NCI-H1048 (cell line): ENCODE data around the gene GPR17.

Source experiments
- DNase-seq: peaks from one replicate; lab custom pipeline; 2025; lab: John Stamatoyannopoulos, UW

Gene GPR17

DNA sequence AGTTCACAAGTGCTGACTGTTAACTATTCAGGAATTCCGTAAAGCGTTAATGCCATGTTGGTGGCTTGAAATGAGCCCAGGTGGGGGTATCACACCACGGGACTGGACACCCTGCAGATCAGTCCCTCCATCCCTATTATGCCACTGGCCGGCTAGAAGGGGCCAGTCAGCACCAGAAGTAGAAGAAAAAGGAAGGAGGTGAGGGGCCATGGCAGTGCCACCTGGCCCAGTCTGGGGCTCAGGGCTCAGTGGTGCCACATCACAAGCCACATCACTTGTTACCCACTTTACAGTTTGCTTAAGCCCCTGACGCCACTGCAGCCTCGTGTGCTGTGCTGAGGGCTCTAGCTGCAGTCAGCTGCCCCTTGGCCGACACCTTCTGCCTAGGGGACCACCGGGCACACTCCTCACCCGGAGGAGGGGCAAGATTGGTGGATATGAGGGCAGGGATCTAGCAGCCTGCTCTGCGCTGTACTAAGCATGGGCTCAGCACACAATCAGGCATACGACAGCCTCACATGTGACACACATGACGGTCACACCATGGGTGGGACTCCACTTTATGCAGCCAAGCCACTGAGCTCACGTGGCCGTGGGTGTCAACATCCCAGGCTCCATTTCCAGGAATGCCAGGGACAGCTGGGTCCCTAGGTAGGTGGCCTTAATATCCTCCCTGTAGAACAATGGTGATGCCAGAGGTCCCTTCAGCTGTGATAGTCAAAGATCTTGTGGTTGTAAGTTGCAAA, 25.8 kb downstream of the GPR17 start:
- no peak for DNase-seq

DNA sequence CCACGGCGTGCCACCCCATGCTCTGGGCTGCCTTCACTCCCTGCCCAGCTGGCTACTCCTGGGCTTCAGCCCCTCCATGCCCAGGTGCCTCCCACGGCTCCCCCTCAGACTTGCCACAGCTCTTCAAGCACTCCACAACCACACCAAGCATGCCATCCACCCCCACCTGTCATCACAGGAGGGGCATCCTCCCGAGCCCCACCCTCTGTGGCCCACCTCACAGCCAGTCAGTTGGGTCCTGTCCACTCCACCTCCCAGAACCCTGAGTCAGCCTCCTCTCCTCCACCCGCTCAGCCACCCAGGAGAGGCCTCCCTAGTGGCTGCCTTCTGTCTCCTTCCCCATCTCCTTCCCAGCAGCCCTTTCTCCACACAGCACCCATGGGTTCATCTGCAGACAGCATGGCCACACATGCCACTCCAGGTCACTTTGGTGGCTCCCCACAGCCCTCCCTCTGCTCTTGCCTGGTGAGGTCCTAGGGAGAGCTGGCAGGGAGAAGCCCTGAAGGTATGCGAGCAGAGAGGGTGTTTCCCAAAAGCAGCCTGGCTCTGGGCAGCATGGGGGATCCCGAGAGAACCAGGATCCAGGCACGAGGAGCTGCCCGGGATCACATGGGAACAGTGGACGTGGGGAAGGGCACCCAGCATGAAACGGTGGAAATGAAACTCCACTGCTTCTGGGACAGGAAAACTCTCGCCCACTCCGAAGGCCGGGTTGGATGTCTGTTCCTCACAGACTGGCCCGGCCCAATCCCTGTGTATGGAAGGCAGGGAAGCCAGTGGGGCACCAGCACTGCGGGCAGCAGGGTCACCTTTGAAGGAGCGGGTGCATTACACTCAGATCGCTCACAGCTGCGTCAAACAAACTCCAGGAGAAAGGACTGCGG, 26.6 kb downstream of the GPR17 start:
- no peak for DNase-seq

DNA sequence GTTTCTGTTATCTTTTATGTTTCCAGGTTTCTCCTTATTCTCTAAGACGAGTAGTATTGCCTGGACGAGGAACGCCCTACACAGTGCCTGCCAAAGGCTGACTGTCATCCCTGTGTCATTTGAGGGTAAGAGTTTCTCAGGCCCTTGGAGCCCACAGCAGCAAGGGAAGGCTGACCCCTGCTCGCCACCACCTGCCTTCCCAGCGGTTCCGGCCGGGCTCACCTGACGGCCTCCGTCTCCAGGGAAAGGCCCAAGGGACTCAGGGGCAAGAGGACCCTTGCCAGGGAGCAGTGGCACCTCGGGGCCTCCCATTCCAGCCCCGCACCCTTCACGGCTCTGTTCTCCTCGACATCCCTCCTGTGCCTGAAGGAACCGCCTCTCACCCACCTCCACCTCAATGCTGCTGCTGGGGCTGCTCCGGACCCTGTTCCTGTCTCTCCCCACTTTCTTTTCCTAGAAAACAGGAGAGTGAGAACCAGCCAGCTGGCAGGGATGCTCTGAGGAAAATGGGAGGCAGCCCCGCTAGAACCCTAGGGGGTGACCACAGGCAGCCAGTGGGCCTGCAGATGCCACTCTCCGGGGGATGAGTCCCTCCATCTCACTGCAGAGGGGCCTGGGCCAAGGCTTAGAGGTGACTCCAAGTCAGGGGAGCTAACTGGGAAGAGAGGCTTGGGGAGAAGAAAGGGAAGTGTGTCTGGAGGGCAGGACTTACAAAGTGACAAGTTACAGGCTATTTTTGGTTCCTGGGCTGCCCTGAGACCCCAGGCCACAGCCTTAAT, 27.5 kb downstream of the GPR17 start:
- no peak for DNase-seq

DNA sequence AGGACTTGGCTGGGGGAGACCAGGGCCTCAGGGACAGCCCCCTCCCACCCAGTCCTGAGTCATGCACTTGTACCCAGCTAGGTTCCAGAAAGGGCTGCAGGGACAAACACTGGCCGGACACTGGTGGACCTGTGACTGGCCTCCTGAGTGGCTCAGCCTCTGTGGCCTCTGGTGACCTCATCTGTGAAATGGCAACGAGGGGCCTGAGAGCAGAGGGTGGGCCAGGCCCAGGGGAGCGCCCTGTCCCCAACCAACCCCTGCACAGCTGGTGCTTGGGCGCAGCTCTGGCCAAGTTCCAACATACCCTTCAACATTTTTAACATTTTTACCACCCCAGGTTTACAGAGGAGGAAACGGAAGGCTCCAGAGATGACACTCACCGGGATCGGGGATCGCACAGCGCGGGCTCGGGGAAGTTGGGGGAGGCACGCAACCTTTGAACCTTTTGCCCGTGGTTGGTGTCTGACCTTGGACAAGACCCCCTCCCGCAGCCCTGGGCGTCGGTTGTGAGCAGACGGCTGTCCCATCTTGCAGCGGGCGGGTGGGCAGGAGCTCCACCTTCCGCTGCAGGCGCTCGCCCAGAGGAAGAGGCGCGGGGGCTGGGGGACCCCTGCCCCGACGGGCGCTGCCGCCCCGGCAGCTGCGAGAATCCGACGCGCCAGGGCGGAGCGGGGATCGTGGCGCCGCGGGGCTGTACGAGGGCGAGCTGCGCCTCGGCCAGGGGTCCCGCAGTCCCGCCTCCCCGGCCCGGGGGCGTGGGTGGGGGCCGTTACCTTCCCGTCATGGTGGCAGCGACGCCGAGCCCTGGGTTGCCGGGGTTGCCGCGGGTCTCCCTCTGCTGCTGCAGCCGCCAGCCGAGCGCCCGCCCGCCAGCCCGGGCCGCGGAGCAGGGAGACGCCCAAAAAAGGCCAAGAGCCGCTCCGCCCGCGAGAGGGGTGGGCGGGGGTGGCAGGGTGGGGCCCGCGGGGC, 28.6 kb downstream of the GPR17 start:
- no peak for DNase-seq

DNA sequence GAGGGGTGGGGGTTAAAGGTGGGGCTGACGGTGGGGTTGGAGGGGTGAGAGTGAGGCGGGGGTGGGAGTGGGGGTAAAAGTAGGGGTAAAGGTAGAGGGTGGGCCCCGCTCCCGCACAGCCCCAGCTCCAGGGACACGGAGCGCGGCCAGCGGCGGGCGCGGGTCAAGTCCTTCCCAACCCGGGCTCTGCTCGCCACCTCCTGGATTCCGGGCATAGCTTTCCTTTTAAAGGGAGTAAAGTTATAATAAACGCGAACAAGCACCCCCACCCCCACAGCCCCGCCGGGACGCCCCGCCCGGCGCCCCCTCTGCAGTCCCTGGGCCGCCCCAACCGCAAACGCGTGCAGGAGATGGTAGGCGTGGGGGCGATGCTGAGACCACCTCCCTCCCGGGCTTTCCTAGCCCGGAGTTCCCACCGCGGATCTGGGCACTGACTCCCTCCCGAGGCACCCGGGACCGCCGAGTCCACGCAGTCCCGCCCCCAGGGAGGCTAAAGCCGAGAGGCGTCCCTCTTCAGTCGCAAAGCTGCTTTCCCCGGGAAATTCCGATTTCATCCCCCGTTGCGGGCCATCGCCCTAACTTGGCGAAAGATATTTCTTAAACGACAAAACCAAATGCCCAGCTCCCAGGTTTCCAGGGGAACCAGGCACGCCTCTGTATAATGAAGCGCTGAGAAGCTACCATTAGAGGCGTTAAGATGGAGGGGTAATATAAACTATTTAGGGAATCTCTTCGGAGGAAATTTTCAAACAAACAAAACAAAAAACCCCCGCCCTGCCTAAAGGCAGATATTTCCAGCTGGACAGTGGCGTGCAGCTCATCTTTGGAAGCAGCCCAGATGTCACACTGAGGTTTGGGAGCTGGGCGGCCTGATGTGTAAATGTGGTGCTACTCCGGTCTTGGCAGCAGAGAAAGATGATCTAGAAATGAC, 29.6 kb downstream of the GPR17 start, which contains the start of gene LIMS2:
Gene LIMS2, minus strand, starts transcription at position 200 of the 931 bp plus-strand sequence. CDS start 506 bp downstream, outside the sequence.
- DNase-seq, result no peak

DNA sequence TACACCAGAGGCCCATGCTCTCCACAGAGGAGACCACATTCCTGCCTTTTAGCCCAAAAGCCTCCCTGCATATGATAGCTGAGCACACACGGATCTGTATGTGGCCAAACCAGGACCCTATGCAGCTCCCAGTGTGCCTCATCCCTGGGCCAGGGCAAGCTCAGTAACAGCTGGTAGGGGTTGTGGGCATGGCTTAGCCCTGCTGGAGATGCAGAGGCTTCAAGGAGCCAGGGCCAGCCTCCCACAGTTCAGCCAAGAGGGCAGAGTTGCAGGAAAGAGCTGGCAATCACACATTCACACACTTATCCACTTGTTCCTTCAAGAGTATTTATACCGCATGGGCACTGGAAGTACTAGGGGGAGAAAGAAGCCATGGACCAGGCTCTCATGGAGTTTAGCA, 31.0 kb downstream of the GPR17 start:
- DNase-seq, result no peak

DNA sequence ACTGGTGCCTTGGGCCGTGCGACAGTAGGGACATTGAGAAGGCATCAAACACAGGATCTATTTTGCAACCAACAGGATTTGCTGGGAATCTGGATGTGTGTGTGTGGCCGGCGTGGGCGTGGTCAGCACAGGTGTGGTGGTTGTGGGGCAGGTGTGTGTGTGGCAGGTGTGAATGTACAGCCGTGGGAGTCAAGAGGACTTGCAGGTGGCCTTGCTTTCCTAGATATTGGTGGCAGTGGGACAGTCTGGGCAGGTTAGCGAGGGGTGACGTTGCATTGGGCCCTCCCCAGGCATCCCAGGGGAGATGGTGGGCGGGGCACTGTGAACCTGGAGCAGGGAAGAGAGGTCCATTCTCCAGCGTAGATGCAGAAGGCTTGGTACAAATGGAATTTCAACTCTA, 32.6 kb downstream of the GPR17 start:
- DNase-seq, result no peak

DNA sequence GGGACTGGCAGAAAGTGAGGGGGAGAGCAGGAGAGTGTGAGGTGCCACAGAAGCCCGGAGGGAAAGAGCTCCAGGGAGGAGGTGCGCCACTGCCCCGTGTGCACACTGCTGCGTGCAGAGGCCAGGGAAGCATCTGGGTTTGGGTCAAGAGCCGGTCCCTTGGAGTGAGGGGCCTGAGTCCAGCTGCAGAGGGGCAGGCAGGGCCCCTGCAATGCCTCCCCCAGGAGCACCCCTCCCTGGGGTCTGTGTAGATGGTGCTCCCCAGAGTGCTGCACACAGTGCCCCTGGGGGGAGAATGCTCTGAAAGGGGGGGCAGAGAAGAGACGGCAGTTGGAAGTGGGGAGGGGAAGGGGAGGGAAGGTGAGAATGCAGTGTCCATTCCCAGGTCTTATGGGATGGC, 33.0 kb downstream of the GPR17 start:
- no peak for DNase-seq

DNA sequence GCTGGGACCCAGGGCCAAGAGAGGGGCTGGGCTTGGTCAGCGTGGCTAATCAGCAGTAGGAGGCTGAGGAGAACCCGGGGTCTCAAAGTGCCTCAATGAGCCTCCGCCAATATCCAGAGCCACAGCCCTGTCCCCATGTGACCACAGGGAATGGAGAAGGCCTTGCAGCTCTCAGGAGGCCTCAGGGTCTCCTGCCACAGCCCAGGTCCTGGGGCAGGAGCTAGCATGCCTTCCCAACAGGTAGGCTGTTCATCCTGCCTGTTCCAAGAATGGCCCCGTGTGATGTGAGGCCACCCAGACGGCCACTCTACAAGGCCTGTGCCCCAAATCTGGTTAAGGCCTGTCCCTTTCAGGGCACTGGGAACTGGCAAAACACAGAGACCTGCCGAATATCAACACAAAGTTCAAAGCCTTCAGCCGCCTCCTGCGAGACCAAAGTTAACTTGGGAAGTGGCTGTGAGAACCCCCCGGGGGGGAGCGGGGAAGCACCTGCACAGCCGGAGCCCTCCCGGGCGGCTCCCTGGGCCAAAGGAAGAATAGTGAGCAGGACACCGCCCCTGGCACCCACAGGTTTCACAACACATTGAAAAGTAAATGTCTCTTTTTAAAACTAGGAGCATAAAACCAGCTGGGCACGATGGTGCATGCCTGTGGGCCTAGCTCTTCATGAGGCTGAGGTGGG, 33.9 kb downstream of the GPR17 start:
- no peak for DNase-seq

DNA sequence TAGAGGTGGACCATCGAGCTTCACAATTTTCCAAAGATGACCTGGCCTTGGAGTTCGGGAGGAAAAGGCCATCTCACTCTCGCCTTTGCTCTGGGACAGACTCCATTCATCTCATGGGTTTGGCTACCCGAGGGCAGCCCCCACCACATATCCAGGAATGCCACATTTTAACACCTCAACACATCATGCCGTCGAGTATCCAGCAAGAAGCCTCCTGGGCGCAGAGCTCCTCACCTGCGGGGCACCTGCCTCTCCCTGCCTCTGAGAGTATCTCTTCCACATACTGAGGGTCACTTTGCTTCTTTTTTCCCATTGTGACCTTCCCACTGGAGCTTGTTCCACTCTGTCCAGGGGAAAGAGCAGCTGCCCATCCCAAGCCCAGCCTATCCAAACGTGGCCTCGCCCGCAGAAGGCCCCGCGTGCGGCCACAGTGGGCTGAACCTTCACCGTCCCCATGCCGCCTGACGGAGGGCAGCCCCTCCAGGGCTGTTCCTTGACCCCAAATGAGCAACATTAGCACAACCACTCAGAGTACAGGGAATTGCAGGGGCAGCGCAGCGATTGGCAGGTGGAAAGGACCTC, 34.8 kb downstream of the GPR17 start:
- no peak for DNase-seq

DNA sequence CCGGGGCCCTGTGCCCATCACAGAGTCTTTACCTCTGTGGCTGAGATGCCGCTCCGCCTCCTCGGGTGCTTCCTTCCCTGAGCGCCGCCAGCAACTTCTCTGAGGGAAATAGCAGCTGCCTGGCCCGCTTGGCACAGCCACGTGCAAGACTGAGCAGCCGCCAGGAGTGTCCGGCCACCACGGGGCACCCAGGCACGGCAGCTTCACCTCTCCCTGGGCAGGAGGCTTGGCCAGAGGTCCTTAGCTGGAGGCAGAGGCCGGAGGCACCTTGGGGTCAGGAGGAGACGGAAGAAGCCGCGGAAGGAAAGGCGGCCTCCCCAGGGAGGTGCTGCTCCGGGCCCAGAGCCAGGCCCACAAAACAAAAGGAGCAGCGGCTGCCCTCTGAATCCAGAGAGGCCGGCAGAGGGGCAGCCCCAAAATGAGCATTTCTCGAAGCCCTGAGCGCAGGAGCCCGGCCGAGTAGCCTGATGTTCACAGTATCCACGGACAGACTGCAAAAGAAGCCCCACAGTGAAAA, 35.4 kb downstream of the GPR17 start:
- DNase-seq, result no peak

DNA sequence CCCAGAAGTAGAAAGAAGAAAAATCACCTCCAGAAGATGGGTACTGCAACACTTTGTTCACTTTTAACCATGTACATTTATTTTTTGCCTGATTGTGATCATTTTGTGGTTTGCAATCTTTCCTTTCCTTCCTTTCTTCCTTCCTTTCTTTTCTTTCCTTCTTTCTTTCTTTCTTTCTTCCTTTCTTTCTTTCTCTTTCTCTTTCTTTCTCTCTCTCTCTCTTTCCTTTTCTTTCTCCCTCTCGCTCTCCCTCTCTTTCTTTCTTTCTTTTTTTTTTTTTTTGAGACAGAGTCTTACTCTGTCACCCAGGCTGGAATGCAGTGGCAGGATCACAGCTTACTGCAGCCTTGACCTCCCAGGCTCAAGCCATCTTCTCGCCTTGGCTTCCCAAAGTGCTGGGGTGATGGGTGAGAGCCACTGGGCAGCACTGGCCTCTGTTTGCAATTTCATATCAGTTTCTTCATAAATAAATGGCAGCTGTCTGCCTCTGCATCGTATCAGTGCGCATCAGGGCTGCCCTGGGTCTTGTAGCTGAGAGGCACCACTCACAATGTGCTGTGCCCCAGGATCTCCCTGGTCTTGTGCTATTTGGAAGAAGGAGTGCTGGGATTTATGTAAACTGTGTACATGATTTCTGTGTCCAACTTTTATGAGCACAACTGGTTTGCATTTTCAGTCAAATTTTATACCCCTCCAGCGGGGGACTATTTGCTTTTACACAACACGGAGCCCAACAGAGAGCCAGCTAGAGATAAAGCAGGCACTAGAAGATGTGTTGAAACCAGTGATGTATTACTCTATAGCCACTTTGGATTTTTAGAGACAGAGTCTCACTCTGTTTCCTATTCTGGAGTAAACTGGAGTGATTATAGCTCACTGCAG, 36.3 kb downstream of the GPR17 start:
- no peak for DNase-seq

DNA sequence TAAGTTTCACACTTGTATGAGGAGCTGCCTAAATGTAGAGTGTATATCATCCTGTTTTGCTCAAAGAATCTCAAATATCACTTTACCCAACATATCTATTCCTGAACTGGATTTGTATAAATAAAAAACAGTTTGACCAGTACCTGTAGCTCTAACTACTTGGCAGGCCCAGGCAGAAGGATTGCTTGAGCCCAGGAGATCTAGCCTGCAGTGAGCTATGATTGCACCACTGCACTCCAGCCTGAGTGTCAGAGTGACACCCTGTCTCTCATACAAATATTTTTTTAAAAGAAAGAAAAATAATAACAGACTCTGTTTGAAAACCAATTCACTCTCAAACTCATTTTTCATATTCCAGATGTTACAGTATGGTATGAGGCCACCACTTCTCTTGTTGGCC, 37.1 kb downstream of the GPR17 start:
- DNase-seq, result no peak

DNA sequence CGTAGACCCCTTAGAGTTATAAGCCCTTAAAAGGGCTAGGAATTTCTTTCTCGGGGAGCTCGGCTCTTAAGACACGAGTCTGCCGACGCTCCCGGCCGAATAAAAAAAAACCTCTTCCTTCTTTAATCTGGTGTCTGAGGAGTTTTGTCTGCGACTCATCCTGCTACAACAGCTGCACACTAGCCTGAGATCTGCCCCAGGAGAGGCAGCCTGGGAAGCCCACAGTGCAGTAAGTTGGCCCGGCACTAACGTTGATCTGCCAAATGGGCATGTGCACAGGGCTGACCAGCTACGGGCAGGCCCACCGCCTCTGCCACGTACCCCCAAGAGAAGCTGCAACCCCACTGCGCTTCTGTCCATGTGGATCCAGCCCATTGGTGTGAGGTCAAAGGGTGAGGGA, 37.8 kb downstream of the GPR17 start:
- no peak for DNase-seq

DNA sequence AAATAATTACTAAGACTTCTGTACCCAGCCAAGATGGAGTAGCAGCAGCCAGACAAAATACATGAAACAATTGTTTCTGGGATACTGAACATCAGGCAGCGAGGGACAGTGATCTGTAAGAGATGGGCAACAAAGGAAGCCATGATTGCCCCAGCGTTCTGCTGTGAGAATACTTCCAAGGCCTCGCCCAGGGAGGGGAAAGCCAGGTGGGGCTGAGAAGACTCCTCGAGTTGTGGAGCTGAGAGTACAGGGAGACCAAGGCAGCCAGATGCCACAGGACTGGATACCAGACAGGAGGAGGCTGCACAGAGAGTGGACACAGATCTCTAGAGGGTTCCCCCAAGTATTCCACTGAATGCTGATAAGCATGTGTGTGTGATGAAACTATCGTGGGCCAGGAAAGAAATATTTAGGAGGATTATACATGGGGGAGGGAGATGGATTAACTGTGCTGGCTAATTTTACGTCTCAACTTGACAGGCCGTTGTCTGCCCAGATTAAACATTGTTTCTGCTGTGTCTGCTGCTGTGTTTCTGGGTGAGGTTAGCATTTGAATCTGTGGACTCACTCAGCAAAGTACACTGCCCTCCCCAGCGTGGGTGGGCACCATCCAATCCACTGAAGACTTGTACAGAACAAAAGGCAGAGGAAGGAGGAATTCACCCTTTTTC, 39.6 kb downstream of the GPR17 start:
- DNase-seq, result no peak

DNA sequence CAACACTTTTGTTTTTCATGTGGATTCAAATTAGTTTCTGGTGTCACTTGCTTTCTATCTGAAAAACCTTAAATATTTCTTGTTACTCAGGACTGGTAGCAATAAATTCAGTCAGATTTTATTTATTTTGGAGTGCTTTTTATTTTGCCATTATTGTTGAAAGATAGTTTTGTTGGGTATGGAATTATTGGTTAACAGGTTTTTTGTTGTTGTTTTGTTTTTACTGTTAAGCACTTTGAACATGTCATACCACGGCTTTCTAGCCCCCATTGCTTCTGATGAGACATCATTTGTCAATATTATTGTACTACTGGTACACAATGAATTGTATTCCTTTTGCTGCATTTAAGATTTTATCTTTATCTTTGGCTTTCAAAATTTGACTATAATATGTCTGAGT, 42.5 kb downstream of the GPR17 start:
- no peak for DNase-seq

DNA sequence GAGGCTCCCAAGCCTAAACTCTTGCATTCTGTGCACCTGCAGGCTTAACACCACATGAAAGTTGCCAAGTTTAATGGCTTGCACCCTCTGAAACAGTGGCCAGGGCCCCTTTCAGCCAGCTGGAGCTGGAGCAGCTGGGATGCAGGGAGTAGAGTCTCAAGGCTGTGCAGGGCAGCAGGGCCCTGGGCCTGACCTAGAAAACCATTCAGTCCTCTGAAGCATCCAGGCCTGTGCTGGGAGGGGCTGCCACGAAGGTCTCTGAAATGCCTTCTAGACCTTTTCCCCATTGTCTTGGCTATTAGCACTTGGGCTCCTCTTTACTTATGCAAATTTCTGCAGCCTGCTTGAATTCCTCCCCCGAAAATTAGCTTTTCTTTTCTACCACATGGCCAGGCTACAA, 44.7 kb downstream of the GPR17 start:
- no peak for DNase-seq
